Hematopoietic multipotent progenitor cell treated with erythropoietin and hydrocortisone succinate and interleukin-3 and kit ligand, for 8 days (in vitro differentiated cells): ENCODE measurements around the gene NFXL1.

Source experiments
- DNase-seq: peaks from one replicate; pipeline ENCODE4 v3.0.0-alpha.2; 2015

Gene NFXL1

DNA sequence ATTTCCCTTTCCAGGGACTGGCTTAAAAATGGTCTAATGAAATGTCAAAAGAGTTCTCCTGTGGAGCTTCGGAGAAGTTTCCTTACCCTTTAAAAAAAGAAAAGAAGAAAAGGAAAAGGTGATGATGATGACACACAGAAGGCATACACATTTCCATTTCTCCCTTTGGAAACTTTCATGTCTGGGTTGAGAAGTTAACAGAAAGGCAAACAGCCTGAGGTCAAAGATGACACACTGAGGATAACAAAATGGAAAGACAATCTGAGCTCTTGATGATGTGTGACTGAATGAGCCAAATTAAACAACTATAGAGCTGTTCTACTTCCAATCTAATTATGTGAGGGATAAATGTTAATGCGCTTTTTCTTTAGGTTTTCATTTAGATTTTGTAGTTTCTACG is 32.2 kb downstream of the NFXL1 start:
- DNase-seq = no peak

- DNase-seq = no peak
Observed at GRCh38 chr4:47879458-47879857, 34.9 kb downstream of the NFXL1 start.

DNA sequence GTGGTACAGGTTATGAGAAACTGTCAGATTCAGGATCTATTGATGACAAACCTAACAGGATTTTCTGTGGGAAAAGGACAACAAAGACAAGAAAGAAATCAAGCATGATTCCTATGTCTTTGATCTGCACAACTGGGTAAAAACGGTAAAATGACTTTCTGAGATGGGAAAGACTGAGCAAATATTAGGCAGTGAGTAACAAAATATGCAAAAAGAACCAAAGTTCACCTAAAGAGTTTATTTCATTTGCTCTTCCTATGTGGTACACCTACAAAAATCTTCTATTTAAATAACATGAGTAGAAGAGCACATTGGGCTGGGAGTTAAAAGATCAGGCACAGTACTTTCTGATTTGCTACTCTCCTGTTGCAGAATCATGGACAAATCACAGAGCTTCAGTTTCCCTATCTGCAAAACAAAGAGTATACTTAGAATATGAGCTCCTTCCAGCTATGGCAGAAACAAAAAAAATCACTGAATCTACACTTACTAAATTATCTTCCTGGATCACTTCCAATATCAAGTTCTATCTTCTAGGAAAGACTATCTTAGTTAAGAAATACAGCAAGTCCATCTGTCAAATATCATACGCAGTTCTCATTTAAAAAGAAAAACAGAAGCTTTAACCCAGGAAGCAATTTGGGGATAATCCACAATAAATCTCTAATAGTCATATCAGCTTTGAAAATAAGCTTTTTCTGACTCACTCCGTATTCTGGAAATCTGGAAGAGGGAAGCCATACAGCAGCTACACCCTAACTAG is 37.4 kb downstream of the NFXL1 start:
- no peak for DNase-seq

- DNase-seq = no peak
Observed at GRCh38 chr4:47876310-47876709, 38.1 kb downstream of the NFXL1 start.

DNA sequence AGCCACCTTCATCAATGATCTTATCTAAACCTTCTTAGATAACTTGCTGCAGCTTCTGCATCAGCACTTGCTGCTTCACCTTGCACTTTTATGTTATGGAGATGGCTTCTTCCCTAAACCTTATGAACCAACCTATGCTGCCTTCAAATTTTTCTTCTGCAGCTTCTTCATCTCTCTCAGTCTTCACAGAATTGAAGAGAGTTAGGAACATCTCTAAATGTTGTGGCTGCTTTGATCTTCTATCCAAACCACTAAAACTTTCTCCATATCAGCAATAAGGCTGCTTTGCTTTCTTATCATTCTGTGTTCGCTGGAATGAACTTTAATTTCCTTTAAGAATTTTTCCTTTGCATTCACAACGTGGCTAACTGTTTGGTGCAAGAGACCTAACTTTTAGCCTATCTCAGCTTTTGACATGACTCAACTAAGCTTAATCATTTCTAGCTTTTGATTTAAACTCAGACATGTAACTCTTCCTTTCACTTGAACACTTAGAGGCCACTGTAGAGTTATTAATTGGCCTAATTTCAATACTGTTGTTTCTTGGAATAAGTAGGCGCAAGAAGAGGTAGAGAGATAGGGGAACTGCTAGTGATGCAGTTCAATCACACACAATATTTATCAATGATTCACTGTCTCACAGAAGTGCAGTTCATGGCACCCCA is 40.4 kb downstream of the NFXL1 start:
- no peak for DNase-seq

GRCh38 chr4:47863486-47863885 is 50.9 kb downstream of the NFXL1 start:
- DNase-seq = no peak

DNA sequence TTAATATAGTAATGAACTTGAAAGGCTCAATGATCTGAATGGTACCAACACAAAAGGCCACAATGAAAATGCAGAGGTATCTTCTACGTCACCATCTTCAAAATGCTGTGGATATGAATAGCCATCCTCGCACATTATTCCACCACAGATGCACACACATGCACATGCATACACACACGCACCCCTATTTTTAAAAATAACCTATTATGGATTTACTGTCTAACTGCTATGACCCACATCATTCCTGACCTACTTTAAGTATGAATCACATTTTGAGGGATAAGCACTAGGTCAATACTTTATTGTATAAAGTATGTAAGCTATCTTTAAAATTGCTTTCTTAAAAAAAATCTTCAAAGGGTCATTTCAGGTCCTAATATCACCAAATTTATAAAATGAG is 52.1 kb downstream of the NFXL1 start:
- no peak for DNase-seq

- DNase-seq = no peak
Observed at GRCh38 chr4:47860305-47860704, 54.1 kb downstream of the NFXL1 start.

DNA sequence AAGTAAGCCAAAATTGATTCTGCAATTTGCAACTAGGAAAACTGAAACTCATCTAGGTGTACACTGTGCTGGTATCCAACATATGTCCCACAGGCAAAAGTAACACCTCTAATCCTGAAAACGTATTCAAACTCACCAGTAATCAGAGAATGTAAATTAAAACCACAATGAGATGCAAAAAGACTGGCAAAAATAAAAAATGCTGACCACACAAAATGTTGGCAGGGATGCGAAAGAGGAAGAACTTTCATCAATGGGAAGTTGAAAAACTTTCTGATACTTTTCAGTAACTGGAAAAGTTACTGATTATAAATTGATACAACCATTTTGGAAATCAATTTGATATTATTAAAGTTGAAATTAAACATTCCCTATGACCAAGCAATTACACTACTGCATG is 56.4 kb downstream of the NFXL1 start:
- DNase-seq = no peak

- DNase-seq = no peak
Observed at GRCh38 chr4:47856713-47857112, 57.7 kb downstream of the NFXL1 start.

DNA sequence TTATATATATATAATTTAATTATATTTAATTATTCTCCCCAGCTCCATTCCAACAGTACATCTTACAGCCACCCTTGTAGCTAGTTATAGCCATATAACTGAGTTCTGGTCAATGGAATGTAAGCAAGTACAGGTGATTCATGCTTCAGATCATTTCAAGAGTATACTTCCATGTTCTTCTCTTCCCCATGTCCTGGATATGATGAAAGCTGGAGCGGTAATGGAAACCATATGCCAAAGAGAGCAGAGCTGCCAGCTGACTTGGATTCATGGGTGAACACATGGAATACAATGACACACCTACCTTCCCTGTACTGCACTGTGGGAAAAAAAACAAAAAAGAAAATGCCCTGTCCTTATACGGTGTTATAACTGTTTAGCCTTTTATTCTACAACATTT is 59.0 kb downstream of the NFXL1 start:
- DNase-seq = no peak

DNA sequence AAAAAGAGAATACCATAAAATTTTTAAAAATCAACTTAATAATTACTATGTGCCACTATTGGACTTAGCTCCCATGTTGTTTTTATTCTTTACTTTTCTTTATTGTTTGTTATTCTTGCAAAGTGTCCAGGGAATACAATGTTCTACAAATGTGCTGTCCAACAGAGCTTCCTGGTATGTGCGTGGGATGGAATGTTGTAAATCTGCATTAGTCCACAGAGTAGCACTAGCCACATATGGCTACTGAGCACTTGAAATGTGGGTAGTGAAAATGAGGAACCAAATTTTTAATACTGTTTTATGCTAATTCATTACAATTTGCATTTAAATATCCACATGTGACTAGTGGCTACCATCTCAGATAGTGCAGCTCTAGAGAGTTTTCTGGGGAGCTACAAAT is 62.2 kb downstream of the NFXL1 start:
- DNase-seq = no peak

DNA sequence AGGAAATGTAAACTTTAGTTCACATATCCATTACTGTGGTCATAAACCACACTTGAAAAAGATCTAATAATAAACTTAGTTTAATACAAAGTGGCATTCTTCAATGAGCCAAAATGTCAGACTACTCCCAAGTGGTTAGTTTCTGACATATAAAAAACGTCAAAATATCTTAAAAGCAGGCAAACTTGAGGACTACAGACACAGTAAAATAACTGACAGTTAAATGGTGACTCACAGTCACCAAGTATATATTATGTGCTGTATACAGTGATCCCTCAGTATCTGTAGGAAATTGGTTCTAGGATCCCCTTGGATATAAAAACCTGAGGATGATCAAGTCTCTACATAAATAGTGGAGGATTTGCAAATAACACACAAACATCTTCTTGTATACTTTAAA is 64.9 kb downstream of the NFXL1 start:
- DNase-seq = no peak

DNA sequence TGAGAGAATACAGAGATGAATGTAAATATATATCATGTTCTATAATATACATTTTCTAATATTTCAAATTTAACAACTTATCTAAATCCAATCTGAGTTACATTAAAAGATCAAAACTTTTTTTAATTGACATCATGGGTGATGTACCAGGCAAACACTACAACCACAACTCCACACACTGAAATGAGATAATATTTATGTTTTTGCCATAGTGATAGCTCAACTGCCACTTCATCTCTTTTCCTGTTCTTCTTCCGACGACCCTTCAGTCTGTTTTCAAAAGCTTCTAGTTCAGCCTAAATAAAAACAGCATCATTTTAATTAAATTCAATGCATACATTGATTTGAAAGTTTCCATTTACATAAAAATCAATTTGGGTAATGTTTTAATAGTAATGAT is 66.3 kb downstream of the NFXL1 start:
- no peak for DNase-seq

- no peak for DNase-seq
Observed at GRCh38 chr4:47842985-47843384, 71.4 kb downstream of the NFXL1 start.

- DNase-seq = no peak
Observed at GRCh38 chr4:47840291-47840690, 74.1 kb downstream of the NFXL1 start.

DNA sequence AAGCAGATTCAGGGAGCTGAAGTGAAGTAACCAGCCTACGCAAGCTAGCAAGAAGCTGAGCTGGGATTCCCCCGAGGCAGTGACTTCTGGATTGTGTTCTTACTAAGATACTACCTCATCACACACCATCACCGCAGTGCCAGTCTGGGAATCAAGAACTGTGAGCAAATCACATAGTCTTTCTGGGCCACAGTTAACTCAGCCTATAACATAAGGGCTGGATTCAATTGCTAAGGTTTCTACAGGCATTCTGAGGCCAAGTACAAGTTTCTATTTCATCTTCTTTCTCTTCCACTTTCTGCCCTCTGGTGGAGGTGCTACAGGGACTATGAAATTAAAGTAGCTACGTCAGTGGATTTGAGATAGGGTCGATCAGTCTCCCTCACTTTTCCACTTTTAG is 75.1 kb downstream of the NFXL1 start:
- peak; percentile 26 for DNase-seq

DNA sequence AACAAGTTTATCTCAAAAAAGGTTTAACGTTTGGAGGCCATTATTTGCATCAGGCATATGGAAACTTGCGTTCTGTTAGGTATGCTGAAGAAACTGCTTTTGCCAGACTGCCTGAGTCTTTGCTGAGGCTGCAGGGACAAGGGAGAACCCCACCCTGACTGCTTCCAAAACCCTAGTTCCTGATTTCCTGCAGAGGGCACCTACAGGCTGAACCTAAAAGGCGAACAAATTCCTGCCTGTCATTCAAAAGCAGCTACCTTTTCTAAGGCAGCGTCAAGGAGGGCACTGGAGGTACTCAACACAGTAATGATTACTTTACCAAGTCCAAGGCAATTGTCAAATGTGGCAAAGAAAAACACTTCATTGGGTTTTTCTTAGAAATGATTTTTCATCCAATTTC is 75.9 kb downstream of the NFXL1 start:
- no peak for DNase-seq

GRCh38 chr4:47837908-47838294 is 76.5 kb downstream of the NFXL1 start, which contains the start of gene CORIN:
Gene CORIN (minus strand): TSS chr4:47838067. CDS start chr4:47837949, 118 bp downstream.
- no peak for DNase-seq

GRCh38 chr4:47837094-47837907 is 77.1 kb downstream of the NFXL1 start:
- no peak for DNase-seq

DNA sequence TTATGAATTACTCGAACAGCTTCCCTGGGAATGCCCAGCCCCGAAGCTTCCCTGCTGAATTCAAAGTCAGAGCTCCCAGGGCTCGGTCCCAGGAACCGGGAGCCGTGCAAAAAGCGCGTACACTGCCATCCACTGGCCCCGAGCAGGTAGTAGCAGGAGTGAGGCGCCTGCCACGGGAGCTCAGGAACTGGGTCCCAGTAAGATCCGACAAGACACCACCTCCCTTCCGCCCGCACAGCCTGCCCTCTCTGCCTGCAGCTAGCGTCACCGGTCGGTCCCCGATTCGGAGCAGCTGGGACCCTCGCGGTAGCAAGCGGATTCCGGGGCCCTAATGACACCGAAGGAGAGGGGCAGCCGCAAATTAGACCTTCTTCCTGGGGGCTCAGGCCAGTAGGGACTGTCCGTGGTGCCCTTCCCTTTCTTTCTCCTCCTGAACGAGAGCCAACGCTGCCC is 77.7 kb downstream of the NFXL1 start:
- DNase-seq = peak; percentile 67

- DNase-seq = no peak
Observed at GRCh38 chr4:47835494-47835893, 78.9 kb downstream of the NFXL1 start.

- DNase-seq = no peak
Observed at GRCh38 chr4:47831026-47831679, 83.2 kb downstream of the NFXL1 start.
